K562 (cell line): ENCODE measurements around the gene TKT. TPM values are rescaled to one million over a fixed set of nuclear protein-coding genes. Genes with fewer than 3 reads are reported as not detected.

Source experiments
- ATF7 ChIP-seq: fragments of 450-650 bp; IDR thresholded peaks from 2 replicates; pipeline ENCODE4 v1.7.1; 2014; ENCODE audit warnings: mild to moderate bottlenecking, moderate library complexity
- CBX3 ChIP-seq, 2 experiments: IDR thresholded peaks; 1 replicate in 1 of 2; 2 replicates in 1 of 2; pipeline ENCODE4 v1.6.1; 2012; ENCODE audit warnings: inconsistent platforms in 2 of 2, low read length in 2 of 2, borderline replicate concordance in 1 of 2, control low read depth in 1 of 2
- FOS ChIP-seq: IDR thresholded peaks from 3 replicates; pipeline ENCODE4 v1.6.1; 2011; ENCODE audit not compliant: insufficient read length; ENCODE audit errors: extremely low read depth
- KDM2B ChIP-seq: fragments of 250-450 bp; sonication (Bioruptor Pico); IDR thresholded peaks from 2 replicates; pipeline ENCODE4 v1.8.0; 2021; ENCODE audit warnings: mild to moderate bottlenecking, moderate library complexity
- XRCC5 ChIP-seq: fragments of 200-400 bp; formaldehyde crosslinking; IDR thresholded peaks from 2 replicates; pipeline ENCODE4 v1.6.1; 2017; ENCODE audit warnings: low read depth, mild to moderate bottlenecking, low read length
- ZNF274 ChIP-seq: IDR thresholded peaks from 2 replicates; pipeline ENCODE4 v1.6.1; 2011; ENCODE audit warnings: low read depth, mild to moderate bottlenecking, low read length, moderate library complexity, borderline replicate concordance
- ZNF785 ChIP-seq: fragments of 250-450 bp; sonication (Bioruptor Pico); IDR thresholded peaks from 2 replicates; pipeline ENCODE4 v1.4.0; 2020; ENCODE audit warnings: mild to moderate bottlenecking
- polyA plus RNA-seq, 8 experiments: library from polyadenylated mRNA; depleted of rRNA in 4 of 8; stranded (reverse) in 5 of 8; unstranded in 3 of 8; fragments of >200 nt; fragmentation: Nextera tagmentation in 2 of 8; fragmentation: Illumina TruSeq in 1 of 8; extraction: Ambion mirVana in 2 of 8; extraction: Trizol in 1 of 8; gene quantifications; 2 replicates each; pipeline versions ENCODE4 v1.2.1 to v1.2.3, GENCODE V29; 2011 to 2014; ENCODE audit warnings: inconsistent platforms in 1 of 8, missing spikeins in 1 of 8
- total RNA-seq, 7 experiments: library from RNA; depleted of rRNA in 6 of 7; stranded (reverse); fragments of >200 nt in 6 of 7; fragmentation: Illumina TruSeq in 2 of 7; extraction: Trizol in 2 of 7; gene quantifications; 2 replicates each; pipeline versions ENCODE4 v1.2.1 to v1.2.3, GENCODE V29; 2011 to 2021; ENCODE audit warnings: low replicate concordance in 1 of 7
- TF ChIP-seq, protein P1 (sequence below): fragments of 250-450 bp; sonication (Bioruptor Pico); IDR thresholded peaks from 2 replicates; pipeline ENCODE4 v1.5.0; 2021; ENCODE audit warnings: mild to moderate bottlenecking, moderate library complexity
- TF ChIP-seq, protein P2 (sequence below): fragments of 250-450 bp; sonication (Bioruptor Pico); IDR thresholded peaks from 2 replicates; pipeline ENCODE4 v1.5.1; 2021; ENCODE audit warnings: mild to moderate bottlenecking

TKT gene
- total and polyA plus RNA-seq, 9 of the 15 experiments (the other 6 are each of a cell fraction or from before 2014, with no cell fraction given) = 58.1 to 401 (median 187) TPM

DNA sequence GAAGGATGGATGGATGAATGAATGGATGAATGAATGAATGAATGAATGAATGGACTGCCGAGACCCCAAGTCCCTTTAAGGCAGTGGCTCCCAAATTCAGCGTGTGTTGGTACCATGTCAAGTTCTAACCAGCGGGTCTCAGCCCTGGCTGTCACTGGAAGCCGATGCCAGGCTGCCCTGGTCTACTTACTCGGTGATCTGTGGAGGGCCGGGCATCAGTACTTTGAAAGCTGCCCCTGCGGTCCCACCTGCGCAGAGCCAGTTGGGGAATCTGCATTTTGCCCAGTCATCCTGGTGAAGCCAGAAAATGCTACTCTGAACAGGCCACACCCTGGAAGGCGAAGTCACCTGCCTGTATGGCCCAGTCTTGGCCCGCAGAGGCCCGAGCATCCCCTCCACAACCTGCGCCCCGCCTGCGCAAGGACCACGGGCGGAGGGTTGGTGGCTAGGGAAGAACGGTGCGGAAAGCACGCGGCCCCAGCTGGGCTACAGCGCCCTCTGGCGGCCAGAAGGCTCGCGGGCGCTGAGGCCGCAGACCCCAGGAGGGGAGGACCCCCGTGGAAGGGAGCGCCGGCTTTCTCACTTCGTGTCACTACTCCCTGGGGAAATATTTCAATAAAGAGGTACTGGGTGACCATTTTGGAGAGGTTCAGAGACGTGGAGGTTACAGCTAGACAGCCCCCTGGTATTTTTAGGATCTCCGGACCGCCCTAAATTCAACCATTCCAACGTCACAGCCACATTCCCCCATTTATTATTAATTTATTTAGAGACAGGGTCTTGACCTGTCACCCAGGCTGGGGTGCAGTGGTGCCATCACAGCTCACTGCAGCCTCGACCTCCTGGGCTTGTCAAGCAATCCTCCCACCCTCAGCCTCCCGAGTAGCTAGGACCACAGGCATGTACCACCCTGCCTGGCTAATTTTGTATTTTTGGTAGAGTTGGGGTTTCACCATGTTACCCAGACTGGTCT, 59.9 kb downstream of the TKT start (continued):
- TF ChIP-seq, protein P1, sequence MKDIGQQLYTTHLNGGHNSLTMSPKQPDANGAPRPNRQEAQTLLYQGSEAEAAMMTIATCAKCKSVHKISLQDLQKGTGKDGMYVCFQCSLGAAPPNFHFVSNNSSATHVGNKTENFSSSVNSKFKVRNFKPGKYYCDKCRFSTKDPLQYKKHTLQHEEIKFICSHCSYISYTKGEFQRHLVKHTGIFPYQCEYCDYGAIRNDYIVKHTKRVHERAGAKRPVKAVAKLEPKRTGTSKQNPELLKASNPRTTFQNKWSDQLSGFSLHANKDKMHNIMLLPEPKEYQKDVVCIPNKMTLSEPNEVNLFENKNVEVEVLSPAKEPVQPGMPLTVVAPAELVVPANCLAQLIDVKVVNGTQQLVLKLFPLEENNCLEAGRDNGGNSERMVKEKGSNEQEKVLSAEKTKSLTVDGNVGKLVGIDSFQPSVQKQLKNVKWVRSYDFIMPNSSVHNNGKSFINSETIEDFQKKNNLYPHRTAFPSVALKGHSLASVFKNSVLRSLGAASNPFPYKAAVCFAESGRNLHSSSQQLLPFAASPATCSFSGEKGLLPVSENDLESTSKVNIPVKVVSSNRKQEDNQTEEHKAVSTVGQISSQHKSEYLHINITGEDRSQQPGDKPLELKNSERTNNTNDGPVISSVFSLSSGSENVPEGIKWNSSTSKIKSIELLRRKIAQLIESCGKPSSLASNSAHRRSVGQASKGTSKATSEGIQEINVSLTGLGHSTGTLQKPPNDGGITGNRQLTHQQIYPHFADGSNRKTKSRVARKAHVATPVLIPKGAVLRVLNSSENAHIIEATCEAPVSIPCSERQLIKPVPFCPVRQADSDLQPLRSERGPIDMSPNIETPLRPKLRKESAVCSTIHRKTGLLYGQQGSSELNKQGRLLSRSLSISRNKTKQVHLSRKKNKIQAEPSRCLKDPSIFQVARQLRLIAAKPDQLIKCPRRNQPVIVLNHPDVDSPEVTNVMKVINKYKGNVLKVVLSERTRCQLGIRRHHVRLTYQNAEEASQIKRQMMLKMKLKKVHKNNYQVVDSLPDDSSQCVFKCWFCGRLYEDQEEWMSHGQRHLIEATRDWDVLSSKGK = no peak
- no peak for TF ChIP-seq CBX3 (IDR thresholded peaks at IDR 0.05; ENCODE audit: borderline replicate concordance in 1 of 2, low read length in 2 of 2)
- no peak for TF ChIP-seq KDM2B (CRISPR knock-in tag)
- no peak for TF ChIP-seq ZNF785 (CRISPR knock-in tag)
- no peak for TF ChIP-seq ZNF274
- no peak for TF ChIP-seq ATF7
- peak; percentile 59; the same call in 1 of the 2 replicates for TF ChIP-seq XRCC5
- TF ChIP-seq FOS = no peak
- TF ChIP-seq, protein P2, sequence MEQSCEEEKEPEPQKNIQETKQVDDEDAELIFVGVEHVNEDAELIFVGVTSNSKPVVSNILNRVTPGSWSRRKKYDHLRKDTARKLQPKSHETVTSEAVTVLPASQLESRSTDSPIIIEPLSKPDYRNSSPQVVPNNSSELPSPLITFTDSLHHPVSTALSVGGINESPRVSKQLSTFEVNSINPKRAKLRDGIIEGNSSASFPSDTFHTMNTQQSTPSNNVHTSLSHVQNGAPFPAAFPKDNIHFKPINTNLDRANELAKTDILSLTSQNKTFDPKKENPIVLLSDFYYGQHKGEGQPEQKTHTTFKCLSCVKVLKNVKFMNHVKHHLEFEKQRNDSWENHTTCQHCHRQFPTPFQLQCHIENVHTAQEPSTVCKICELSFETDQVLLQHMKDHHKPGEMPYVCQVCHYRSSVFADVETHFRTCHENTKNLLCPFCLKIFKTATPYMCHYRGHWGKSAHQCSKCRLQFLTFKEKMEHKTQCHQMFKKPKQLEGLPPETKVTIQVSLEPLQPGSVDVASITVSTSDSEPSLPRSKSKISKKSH (CRISPR knock-in tag) = no peak
